IPS-18a (cell line): ENCODE results near the gene NME7.
"Not testable (repeated sequence)": the region's sequence is repeated elsewhere in the genome, so short reads cannot be mapped to it uniquely, and the experiment has no call there.

ENCODE experiments used
- H3K27ac ChIP-seq: one replicate; pipeline ENCODE4 v1.5.1; 2013; ENCODE audit warnings: low read length
- H3K27me3 ChIP-seq: one replicate; pipeline ENCODE4 v1.6.1; 2013; ENCODE audit warnings: mild to moderate bottlenecking, low read length; ENCODE audit not compliant: control insufficient read depth, insufficient read depth
- H3K36me3 ChIP-seq: one replicate; pipeline ENCODE4 v1.6.1; 2013; ENCODE audit warnings: low read depth, low read length; ENCODE audit not compliant: control insufficient read depth
- H3K4me1 ChIP-seq: one replicate; pipeline ENCODE4 v1.6.1; 2013; ENCODE audit warnings: low read depth, low read length; ENCODE audit not compliant: control insufficient read depth
- H3K4me3 ChIP-seq: one replicate; pipeline ENCODE4 v1.5.1; 2013; ENCODE audit warnings: low read length
- H3K9ac ChIP-seq: one replicate; pipeline ENCODE4 v1.6.1; 2013; ENCODE audit warnings: mild to moderate bottlenecking, low read length, moderate library complexity
- H3K9me3 ChIP-seq: one replicate; pipeline ENCODE4 v1.6.1; 2013; ENCODE audit warnings: low read depth, low read length; ENCODE audit not compliant: control insufficient read depth

The NME7 gene

DNA sequence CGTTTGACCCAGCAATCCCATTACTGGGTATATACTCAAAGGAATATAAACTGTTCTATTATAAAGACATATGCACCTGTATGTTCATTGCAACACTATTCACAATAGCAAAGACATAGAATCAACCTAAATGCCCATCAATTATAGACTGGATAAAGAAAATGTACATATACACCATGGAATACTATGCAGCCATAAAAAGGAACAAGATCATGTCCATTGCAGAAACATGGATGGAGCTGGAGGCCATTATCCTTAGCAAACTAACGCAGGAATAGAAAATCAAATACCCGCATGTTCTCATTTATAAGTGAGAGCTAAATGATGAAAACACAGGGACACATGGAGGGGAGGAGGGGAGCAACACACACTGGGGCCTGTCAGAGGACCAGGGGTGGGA, 188.2 kb downstream of the NME7 start:
- H3K27ac ChIP-seq, H3K27me3 ChIP-seq, H3K9ac ChIP-seq, H3K4me1 ChIP-seq, H3K4me3 ChIP-seq, H3K36me3 ChIP-seq, H3K9me3 ChIP-seq: not testable (repeated sequence)

DNA sequence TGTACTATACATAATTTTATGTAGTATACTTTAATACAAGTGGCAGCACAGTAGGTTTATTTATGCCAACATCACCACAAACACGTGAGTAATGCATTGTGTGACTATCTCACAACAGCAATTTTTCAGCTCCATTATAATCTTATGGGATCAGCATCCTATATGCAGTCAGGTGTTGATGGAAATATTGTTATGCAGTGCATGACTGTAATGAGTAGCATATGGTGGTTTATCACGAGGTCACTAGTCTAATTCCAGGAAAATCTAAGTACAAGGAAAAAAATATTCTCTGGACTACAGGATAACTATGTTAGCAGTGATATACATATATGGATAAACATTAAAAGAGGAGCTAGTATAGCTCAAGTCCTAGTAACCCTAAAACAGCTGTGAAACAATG, 192.1 kb downstream of the NME7 start:
- Histone ChIP-seq H3K4me3 (no peak overlapping the region), H3K36me3 (no peaks in the 10 kb centered on the region), H3K4me1 (no peaks in the 10 kb centered on the region), H3K9me3 (no peaks in the 10 kb centered on the region), H3K27ac (no peak overlapping the region), H3K9ac (no peak overlapping the region), H3K27me3 (no peaks in the 10 kb centered on the region)

DNA sequence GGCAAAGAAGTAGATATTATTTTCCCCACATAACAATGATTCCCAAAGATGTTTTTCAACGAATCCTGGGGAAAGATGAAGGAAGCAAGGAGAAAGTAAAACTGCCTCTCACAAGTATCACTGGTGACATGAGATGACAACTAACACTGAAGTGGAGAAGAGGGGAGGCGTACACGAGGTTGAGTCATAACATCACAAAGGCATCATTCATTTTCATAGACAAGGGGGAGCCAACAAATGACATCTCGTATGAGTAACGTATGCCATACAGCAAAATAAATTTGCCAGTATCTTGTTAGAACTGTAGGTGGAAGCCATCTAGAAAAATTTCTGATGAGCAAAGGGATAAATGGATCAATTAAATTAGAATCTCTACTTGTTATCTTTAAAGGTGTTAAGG, 204.5 kb downstream of the NME7 start:
- no peak overlapping the region for H3K27ac ChIP-seq
- H3K9me3 ChIP-seq: no peaks in the 10 kb centered on the region
- no peaks in the 10 kb centered on the region for H3K27me3 ChIP-seq
- peaks cover 7% of the 10 kb centered on the region for H3K4me1 ChIP-seq
- H3K4me3 ChIP-seq: no peak overlapping the region
- no peaks in the 10 kb centered on the region for H3K36me3 ChIP-seq
- no peak overlapping the region for H3K9ac ChIP-seq

DNA sequence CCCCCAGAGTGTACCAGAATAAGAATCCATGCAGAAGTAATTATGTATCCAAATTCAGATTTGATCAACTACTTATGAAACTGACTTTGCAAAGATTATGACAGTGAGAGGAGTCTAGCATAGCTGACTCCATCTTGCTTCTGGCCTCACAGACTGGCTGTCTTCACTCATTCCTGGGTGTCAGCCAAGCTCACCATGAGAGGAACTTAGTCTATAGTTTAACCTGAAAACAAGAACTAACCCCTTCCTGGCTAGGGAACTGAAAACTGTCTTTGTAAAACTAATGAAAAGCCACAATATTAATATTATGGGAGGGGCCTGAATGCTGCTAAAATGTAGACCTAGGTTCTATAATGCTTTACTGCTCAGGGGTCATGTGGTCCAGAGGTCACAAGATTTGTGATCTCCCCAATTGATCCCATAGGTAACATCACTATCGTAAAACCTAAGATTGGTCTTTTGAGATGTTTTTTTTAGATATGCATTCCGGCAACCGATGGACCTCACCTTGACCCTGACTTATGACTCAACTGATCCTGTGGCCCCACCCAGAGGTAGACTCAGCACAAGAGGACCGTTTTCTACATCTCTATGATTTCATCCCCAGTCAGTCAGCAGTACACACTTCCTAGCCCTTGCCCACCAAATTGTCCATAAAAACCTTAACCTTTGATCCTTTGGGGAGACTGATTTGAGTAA, 206.0 kb downstream of the NME7 start:
- Histone ChIP-seq H3K27ac (no peak overlapping the region), H3K36me3 (no peaks in the 10 kb centered on the region), H3K9ac (no peak overlapping the region), H3K4me1 (peaks cover 7% of the 10 kb centered on the region), H3K4me3 (no peak overlapping the region), H3K27me3 (no peaks in the 10 kb centered on the region), H3K9me3 (no peaks in the 10 kb centered on the region)

DNA sequence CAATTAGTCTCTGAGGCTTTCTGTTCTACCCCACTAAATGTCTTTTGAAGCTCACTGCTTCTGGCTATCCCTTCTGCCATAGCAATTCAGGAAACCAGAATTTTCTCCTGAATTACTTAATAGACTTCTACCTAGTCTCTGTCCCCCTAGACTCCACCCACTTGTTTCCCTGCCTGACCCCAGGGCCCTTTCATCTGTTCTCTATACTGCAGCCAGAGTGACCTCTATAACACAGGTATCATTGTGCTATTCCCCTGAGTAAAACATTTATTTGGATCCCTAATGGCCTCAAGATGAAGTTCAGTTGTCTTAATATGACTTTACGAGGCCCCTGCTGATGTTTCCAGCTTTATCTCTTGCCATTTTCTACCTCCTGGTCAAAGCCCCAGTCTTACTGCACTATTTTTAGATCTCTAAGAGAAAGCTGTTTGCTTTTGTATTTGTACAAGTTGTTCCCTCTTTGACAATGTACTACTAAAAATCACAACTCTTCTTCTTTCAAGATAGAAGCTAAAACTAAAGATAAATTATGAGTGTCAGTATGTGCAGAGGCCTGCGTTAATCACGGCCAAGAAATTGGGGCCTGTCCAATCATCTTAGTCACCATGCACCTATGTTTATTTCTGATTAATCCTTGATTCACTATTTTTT, 206.6 kb downstream of the NME7 start:
- no peak overlapping the region for H3K9ac ChIP-seq
- H3K9me3 ChIP-seq: no peaks in the 10 kb centered on the region
- H3K27ac ChIP-seq: no peak overlapping the region
- peaks cover 7% of the 10 kb centered on the region for H3K4me1 ChIP-seq
- H3K4me3 ChIP-seq: no peak overlapping the region
- no peaks in the 10 kb centered on the region for H3K36me3 ChIP-seq
- no peaks in the 10 kb centered on the region for H3K27me3 ChIP-seq

DNA sequence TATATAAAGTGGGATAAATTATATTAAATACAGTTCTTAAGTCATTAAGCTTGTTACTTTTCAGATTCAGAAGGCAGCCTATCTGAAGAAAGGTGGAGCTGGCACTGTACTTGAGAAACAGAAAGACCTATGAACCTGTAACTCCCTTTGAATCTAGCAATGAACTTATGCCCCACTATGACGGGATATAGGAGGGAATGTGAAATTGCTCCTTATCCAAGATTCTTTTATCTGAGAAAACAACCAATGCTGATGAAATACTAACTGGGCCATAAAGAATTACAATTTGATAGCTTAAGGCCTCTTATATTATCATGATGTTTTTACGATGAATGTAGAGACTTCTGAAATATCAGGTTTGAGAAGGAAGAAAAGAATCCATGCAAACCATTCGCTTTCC, 211.0 kb downstream of the NME7 start:
- Histone ChIP-seq H3K9me3 (no peaks in the 10 kb centered on the region), H3K4me3 (no peak overlapping the region), H3K27ac (no peak overlapping the region), H3K36me3 (no peaks in the 10 kb centered on the region), H3K27me3 (no peaks in the 10 kb centered on the region), H3K9ac (no peak overlapping the region), H3K4me1 (peaks cover 7% of the 10 kb centered on the region)

DNA sequence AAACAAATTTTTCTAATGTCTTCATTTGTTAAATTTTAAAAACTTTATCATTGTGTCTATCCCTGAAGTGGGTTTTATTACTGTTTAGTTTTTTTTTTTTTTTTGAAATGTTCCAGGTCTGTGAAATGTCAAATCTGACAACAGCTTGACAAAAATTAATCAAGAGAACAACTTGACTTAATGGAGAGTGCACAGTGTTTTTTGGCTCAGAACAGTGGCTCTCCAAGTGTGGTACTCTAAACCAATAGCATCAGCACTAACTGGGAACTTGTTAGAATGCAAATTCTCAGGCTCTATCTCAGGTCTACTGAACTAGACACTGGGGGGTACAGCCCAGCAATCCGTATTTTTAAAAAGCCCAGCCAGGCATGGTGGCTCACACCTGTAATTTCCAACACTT, 211.9 kb downstream of the NME7 start:
- Histone ChIP-seq H3K4me3 (no peak overlapping the region), H3K36me3 (no peaks in the 10 kb centered on the region), H3K9me3 (no peaks in the 10 kb centered on the region), H3K27me3 (no peaks in the 10 kb centered on the region), H3K9ac (no peak overlapping the region), H3K4me1 (peaks cover 7% of the 10 kb centered on the region), H3K27ac (no peak overlapping the region)

DNA sequence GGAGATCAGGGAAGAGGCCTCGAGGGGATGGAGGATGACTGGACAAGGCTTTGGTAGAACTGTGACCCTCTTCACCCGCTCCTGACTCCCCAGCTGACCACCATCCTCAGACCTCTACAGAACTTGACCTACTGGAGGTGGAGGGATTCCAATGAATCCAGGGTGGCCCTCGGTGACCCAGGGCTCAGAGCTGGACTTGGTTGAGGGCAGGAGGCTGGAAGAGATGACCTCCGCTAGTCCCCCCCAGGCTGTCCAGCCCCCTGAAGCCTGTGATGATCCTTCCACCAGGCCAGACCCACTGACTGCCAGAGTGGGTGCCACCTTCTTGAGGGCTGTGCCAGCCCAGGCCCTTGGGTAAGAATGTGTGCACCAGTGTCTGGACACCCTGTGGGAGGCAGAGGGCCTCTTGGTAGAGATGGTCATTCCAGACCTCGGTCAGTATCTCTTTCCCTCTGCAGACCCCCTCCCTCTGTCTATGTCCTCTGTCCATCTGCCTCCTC, 216.2 kb downstream of the NME7 start:
- no peak overlapping the region for H3K9ac ChIP-seq
- no peak overlapping the region for H3K4me3 ChIP-seq
- no peaks in the 10 kb centered on the region for H3K27me3 ChIP-seq
- H3K4me1 ChIP-seq: peaks cover 4% of the 10 kb centered on the region
- no peak overlapping the region for H3K27ac ChIP-seq
- H3K36me3 ChIP-seq: no peaks in the 10 kb centered on the region
- H3K9me3 ChIP-seq: no peaks in the 10 kb centered on the region

DNA sequence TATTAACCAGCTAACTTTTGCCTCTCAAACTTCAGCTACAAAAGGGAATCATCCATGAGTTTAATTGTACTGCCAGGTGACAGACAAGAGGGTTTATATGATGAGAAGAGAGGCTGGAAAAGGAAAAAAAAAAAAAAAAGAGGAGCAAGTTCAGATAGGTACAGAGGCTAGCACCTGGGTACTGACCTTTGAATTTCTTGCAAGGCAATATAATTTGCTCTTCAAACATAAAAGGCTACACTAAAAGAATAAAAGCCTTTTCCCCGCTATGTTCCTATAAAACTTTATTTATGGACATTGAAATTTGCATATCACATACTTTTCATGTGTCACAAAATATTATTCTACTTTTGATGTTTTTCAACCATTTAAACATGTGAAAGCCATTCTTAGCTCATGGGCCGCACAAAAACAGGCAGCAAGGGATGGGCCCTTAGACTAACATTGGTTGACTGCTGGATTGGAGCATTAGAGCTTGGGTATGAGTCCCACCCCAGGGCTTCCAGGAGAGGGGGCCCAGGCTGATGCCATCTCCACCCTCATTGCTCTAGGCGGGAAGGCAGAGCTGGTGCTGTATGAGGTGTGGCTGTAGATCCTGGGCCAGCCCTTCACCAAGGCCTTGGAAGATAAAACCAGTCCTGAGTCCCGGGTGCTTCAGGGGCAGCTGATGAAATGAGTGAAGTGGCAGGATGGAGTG, 216.8 kb downstream of the NME7 start:
- Histone ChIP-seq H3K27ac (no peak overlapping the region), H3K4me3 (no peak overlapping the region), H3K27me3 (no peaks in the 10 kb centered on the region), H3K4me1 (peaks cover 4% of the 10 kb centered on the region), H3K36me3 (no peaks in the 10 kb centered on the region), H3K9ac (no peak overlapping the region), H3K9me3 (no peaks in the 10 kb centered on the region)

DNA sequence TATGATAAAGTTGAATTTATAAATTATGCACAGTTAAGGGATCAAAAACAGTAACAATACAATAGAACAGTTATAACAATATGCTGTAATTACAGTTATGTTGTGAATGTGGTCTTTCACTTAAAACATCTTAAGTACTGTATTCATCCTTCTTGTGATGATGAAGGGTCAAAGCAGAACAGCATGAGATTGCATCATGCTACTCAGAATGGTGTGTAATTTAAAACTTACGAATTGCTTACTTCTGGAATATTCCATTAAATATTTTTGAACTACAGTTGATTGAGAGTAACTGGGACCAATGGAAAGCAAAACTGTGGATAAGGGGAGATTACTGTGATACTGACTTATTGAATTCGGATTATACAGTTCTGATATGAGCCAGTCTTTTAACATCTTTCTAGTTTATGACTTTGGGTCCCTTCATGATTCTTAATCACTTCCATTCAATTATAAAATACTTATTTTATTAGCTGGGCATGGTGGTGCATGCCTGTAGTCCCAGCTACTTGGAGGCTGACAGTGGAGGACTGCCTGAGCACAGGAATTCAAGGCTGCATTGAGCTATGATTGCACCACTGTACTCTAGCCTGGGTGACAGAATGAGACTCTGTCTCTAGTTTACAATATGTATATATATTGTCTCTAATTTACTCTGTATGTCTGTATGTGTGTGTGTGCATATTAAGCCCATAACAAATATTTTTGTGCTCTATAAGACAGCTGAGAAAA, 217.9 kb downstream of the NME7 start:
- H3K27me3 ChIP-seq: no peaks in the 10 kb centered on the region
- no peaks in the 10 kb centered on the region for H3K9me3 ChIP-seq
- no peaks in the 10 kb centered on the region for H3K36me3 ChIP-seq
- H3K4me3 ChIP-seq: no peak overlapping the region
- no peak overlapping the region for H3K9ac ChIP-seq
- no peak overlapping the region for H3K27ac ChIP-seq
- H3K4me1 ChIP-seq: peaks cover 4% of the 10 kb centered on the region

DNA sequence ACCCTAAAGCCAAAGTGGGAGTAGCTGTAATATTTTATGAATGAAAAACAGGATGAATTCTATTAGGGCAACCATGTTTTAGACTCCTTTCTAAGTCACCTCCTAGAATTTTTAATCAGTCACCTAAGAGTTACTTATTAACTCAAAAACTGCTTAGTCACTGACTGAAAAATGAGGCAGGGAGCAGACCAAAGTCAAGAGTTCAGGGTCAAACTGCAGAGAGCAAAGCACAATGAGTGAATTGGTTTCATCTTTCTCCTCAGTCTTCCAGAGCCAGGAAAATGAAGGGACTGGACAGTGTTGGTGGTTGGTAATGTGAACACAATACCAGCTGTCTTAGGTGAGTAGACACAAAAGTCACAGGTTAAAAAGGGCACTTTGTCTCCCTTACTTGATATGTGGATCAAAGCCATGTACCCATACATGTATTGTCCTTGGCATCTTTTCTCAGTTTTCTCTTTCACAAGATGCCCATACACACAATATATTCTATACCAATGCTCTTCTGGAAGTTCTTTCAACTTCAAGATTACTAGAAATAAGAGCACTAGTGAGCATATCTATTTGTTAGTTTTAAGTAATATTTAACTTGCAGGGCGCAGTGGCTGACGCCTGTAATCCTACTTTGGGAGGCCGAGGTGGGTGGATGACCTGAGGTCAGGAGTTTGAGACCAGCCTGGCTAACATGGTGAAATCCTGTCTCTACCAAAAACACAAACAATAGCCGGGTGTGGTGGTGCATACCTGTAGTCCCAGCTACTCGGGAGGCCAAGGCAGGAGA, 218.9 kb downstream of the NME7 start:
- Histone ChIP-seq H3K4me3 (no peak overlapping the region), H3K4me1 (peaks cover 4% of the 10 kb centered on the region), H3K9me3 (no peaks in the 10 kb centered on the region), H3K9ac (no peak overlapping the region), H3K27me3 (no peaks in the 10 kb centered on the region), H3K36me3 (no peaks in the 10 kb centered on the region), H3K27ac (no peak overlapping the region)
